Activated CD4-positive, alpha-beta T cell treated with anti-CD3 and anti-CD28 coated beads, Interleukin-2, amount 50 U/mL, for 16 hours (primary cell): ENCODE results near the gene SLC2A10.
A peak's percentile ranks its signal among the peaks of the same experiment; 100 is the strongest.
"Not testable (repeated sequence)": the region's sequence is repeated elsewhere in the genome, so short reads cannot be mapped to it uniquely, and the experiment has no call there.

ENCODE experiments used
- DNase-seq: peaks from one replicate; pipeline ENCODE4 v3.0.0-alpha.2; 2020

The SLC2A10 gene

GRCh38 chr20:46709459-46710152 is at the start of gene SLC2A10:
Gene SLC2A10, plus strand, starts transcription at chr20:46709649. Its CDS starts 88 bp downstream, at chr20:46709737.
- DNase-seq = no peak

GRCh38 chr20:46660487-46660886 is 49.0 kb upstream of the SLC2A10 start:
- no peak for DNase-seq

GRCh38 chr20:46661659-46662058 is 47.8 kb upstream of the SLC2A10 start:
- DNase-seq = no peak

GRCh38 chr20:46663531-46663930 is 45.9 kb upstream of the SLC2A10 start:
- DNase-seq = no peak

GRCh38 chr20:46665602-46666001 is 43.8 kb upstream of the SLC2A10 start:
- DNase-seq = no peak

- no peak for DNase-seq
Measured at GRCh38 chr20:46666306-46666705, 43.1 kb upstream of the SLC2A10 start.

- no peak for DNase-seq
Measured at GRCh38 chr20:46666818-46667515, 42.5 kb upstream of the SLC2A10 start.

- DNase-seq = no peak
Measured at GRCh38 chr20:46670228-46670584, 39.2 kb upstream of the SLC2A10 start.

- no peak for DNase-seq
Measured at GRCh38 chr20:46670585-46671584, 38.6 kb upstream of the SLC2A10 start.

- DNase-seq = no peak
Measured at GRCh38 chr20:46671866-46672542, 37.4 kb upstream of the SLC2A10 start.

- DNase-seq = no peak
Measured at GRCh38 chr20:46672543-46673148, 36.8 kb upstream of the SLC2A10 start.

GRCh38 chr20:46673394-46674252 is 35.8 kb upstream of the SLC2A10 start:
- DNase-seq = no peak

- DNase-seq = no peak
Measured at GRCh38 chr20:46674253-46675083, 35.0 kb upstream of the SLC2A10 start.

GRCh38 chr20:46676649-46677316 is 32.7 kb upstream of the SLC2A10 start:
- not testable (repeated sequence) for DNase-seq

- DNase-seq = no peak
Measured at GRCh38 chr20:46677608-46678007, 31.8 kb upstream of the SLC2A10 start.

GRCh38 chr20:46678516-46678915 is 30.9 kb upstream of the SLC2A10 start:
- no peak for DNase-seq

- DNase-seq = no peak
Measured at GRCh38 chr20:46680684-46681031, 28.8 kb upstream of the SLC2A10 start.

GRCh38 chr20:46681032-46681854 is 28.2 kb upstream of the SLC2A10 start:
- DNase-seq = peak; percentile 70
